B cell (primary cell): ENCODE results near the gene ARMH3. TPM values are rescaled to one million over a fixed set of nuclear protein-coding genes. Genes with fewer than 3 reads are reported as not detected.
A peak's percentile ranks its signal among the peaks of the same experiment; 100 is the strongest.

Experiments used
- ATAC-seq: fragments of 200-7000 bp; cut with Tn5 transposase; one replicate; pipeline ENCODE4 v1.10.0; 2021; ENCODE audit warnings: low read depth, mild to moderate bottlenecking, moderate number of reproducible peaks, moderate library complexity
- CTCF ChIA-PET: fragments of 350-600 bp; sonication (Branson Sonifier 250); formaldehyde crosslinking; loops from one replicate; lab custom pipeline; 2021; ENCODE audit warnings: antibody characterized with exemption, inconsistent platforms; lab: Charles Lee
- POLR2A ChIA-PET: fragments of 350-600 bp; sonication (Branson Sonifier 250); formaldehyde crosslinking; loops from one replicate; lab custom pipeline; 2021; ENCODE audit warnings: antibody characterized with exemption; lab: Charles Lee
- DNase-seq: peaks from one replicate; pipeline ENCODE4 v3.0.0; 2013
- H2AFZ ChIP-seq: 2 replicates; pipeline ENCODE4 v1.6.1; 2012; ENCODE audit warnings: mild to moderate bottlenecking, low read depth, low read length; ENCODE audit not compliant: insufficient read depth, poor library complexity, severe bottlenecking
- H3K27ac ChIP-seq, 2 donors: 1 replicate in 1 of 2; 2 replicates in 1 of 2; pipeline ENCODE4 v1.5.1; 2012 to 2013; ENCODE audit warnings: low read length in 2 of 2, mild to moderate bottlenecking in 2 of 2, moderate library complexity in 1 of 2
- H3K27me3 ChIP-seq, 4 experiments: fragments of 200-600 bp in 1 of 4; sonication (generic) in 1 of 4; replicated peaks in 1 of 4; 1 replicate in 2 of 4; 2 replicates in 2 of 4; pipeline versions ENCODE4 v1.6.1 to v1.7.0; 2013 to 2016; ENCODE audit warnings: low read length in 3 of 4, mild to moderate bottlenecking in 2 of 4, mixed read lengths in 1 of 4, moderate library complexity in 1 of 4; ENCODE audit not compliant: insufficient read depth in 4 of 4, control insufficient read depth in 3 of 4; ENCODE audit errors: control extremely low read depth in 1 of 4
- H3K36me3 ChIP-seq, 2 experiments: replicated peaks in 1 of 2; 1 replicate in 1 of 2; 2 replicates in 1 of 2; pipeline versions ENCODE4 v1.6.1 to v1.7.1; 2013; ENCODE audit warnings: low read length in 1 of 2; ENCODE audit not compliant: insufficient read depth in 2 of 2, control insufficient read depth in 1 of 2; ENCODE audit errors: control extremely low read depth in 1 of 2, extremely low read depth in 1 of 2
- H3K4me1 ChIP-seq, 2 donors: fragments of 200-600 bp in 1 of 2; sonication (generic) in 1 of 2; 1 replicate in 1 of 2; 2 replicates in 1 of 2; pipeline versions ENCODE4 v1.5.1 to v1.6.1; 2013 to 2017; ENCODE audit warnings: low read length in 2 of 2; ENCODE audit not compliant: control insufficient read depth in 2 of 2, insufficient read depth in 2 of 2
- H3K4me2 ChIP-seq: replicated peaks from 2 replicates; pipeline ENCODE3; 2012; ENCODE audit warnings: mild to moderate bottlenecking, low read depth, low read length; ENCODE audit not compliant: poor library complexity, severe bottlenecking
- H3K4me3 ChIP-seq, 5 experiments: fragments of 200-600 bp in 1 of 5; sonication (generic) in 1 of 5; 1 replicate in 3 of 5; 2 replicates in 2 of 5; pipeline versions ENCODE4 v1.5.1 to v1.7.0; 2011 to 2016; ENCODE audit warnings: low read length in 4 of 5, mild to moderate bottlenecking in 4 of 5, low read depth in 2 of 5, control low read depth in 1 of 5, moderate library complexity in 1 of 5; ENCODE audit not compliant: insufficient read depth in 1 of 5; ENCODE audit errors: control extremely low read depth in 1 of 5, extremely low read depth in 1 of 5
- H3K79me2 ChIP-seq: fragments of 200-600 bp; sonication (generic); one replicate; pipeline ENCODE4 v1.6.0; 2016; ENCODE audit warnings: low read length; ENCODE audit not compliant: control insufficient read depth, insufficient read depth
- H3K9ac ChIP-seq: fragments of 200-600 bp; sonication (generic); 2 replicates; pipeline ENCODE4 v1.6.1; 2017; ENCODE audit warnings: mild to moderate bottlenecking, low read length, moderate library complexity
- H3K9me3 ChIP-seq, 3 donors: one replicate each; pipeline versions ENCODE4 v1.6.1 to v1.7.1; 2013; ENCODE audit warnings: low read length in 2 of 3; ENCODE audit not compliant: control insufficient read depth in 2 of 3, insufficient read depth in 1 of 3; ENCODE audit errors: control extremely low read depth in 1 of 3
- H4K20me1 ChIP-seq: 2 replicates; pipeline ENCODE4 v1.6.0; 2012; ENCODE audit warnings: mild to moderate bottlenecking, low read length; ENCODE audit not compliant: insufficient read depth, control insufficient read depth, poor library complexity, severe bottlenecking
- H3K27ac Mint-ChIP-seq: one replicate; pipeline ENCODE4 v1.8.0; 2021; ENCODE audit warnings: mixed read lengths
- H3K27me3 Mint-ChIP-seq: one replicate; pipeline ENCODE4 v1.8.0; 2021; ENCODE audit warnings: mixed read lengths
- H3K4me1 Mint-ChIP-seq: one replicate; pipeline ENCODE4 v1.8.0; 2021; ENCODE audit warnings: mixed read lengths
- H3K4me3 Mint-ChIP-seq: one replicate; pipeline ENCODE4 v1.8.0; 2021; ENCODE audit warnings: mixed read lengths
- H3K9me3 Mint-ChIP-seq: one replicate; pipeline ENCODE4 v1.8.0; 2022; ENCODE audit warnings: mixed read lengths; ENCODE audit not compliant: insufficient read depth
- CTCF ChIP-seq: fragments of 200-600 bp; IDR thresholded peaks from one replicate; pipeline ENCODE4 v1.8.0; 2022; ENCODE audit warnings: antibody characterized with exemption, mild to moderate bottlenecking
- EZH2 ChIP-seq: IDR thresholded peaks from 2 replicates; pipeline ENCODE4 v1.6.1; 2012; ENCODE audit warnings: borderline replicate concordance, low read depth, mild to moderate bottlenecking, moderate library complexity, low read length; ENCODE audit not compliant: insufficient read depth, poor library complexity, severe bottlenecking
- intact Hi-C: fragments of 100-400 bp; cut with micrococcal nuclease; formaldehyde crosslinking; loops from one replicate; pipeline ENCODE4 v1.10.0; 2022
- polyA plus RNA-seq: library from polyadenylated mRNA; depleted of rRNA; stranded (reverse); fragments of >200 nt; gene quantifications from 2 replicates; pipeline ENCODE4 v1.2.3, GENCODE V29; 2012
- total RNA-seq, 2 donors: library from RNA; stranded (reverse); fragments of 120-200 nt in 1 of 2; gene quantifications; 1 replicate in 1 of 2; 2 replicates in 1 of 2; pipeline versions ENCODE4 v1.2.3 to v1.2.4, GENCODE V29; 2013 to 2022

Gene ARMH3
- total and polyA plus RNA-seq, 2 donors (not counting 1 experiment from before 2014, with no cell fraction given): 33.4 to 40.7 TPM

GRCh38 chr10:101923256-101923655 lies 132.7 kb downstream of the ARMH3 start:
- CTCF ChIA-PET: interaction anchor here (1.6 to 2.8 kb wide), 2 partner anchors 21 to 87 kb away, joined by 3 to 10 read pairs; no protein-coding TSS in a partner anchor
- peak overlapping the region; percentile 46 for H3K4me3 Mint-ChIP-seq
- H3K79me2 ChIP-seq: peaks cover 13% of the 10 kb centered on the region

More at GRCh38 chr10:101923256-101923655, 132.7 kb downstream of the ARMH3 start:
- DNase-seq (no peak), ATAC-seq (no peak)
- H3K4me3 ChIP-seq: no peak overlapping the region
- no peak overlapping the region for H2AFZ ChIP-seq
- H3K36me3 ChIP-seq: peaks cover 3 to 12% of the 10 kb centered on the region in 2 experiments
- TF ChIP-seq EZH2 (no peak), CTCF (no peak)
- H3K9me3 Mint-ChIP-seq: no peaks in the 10 kb centered on the region
- intact Hi-C loops: no loop called here
- H3K4me1 ChIP-seq: peaks cover 7 to 11% of the 10 kb centered on the region in 2 donors
- H3K9ac ChIP-seq: no peak overlapping the region
- H3K27me3 Mint-ChIP-seq: no peaks in the 10 kb centered on the region
- peaks cover 35% of the 10 kb centered on the region for H3K4me1 Mint-ChIP-seq
- POLR2A ChIA-PET: interaction anchor here (0.6 kb wide), 2 partner anchors 47 to 84 kb away, joined by 3 read pairs; no protein-coding TSS in a partner anchor
- peak overlapping the region; percentile 64 for H3K27ac Mint-ChIP-seq
- H3K4me2 ChIP-seq: peak overlapping the region; percentile 36
- H3K27me3 ChIP-seq: no peaks in the 10 kb centered on the region
- no peaks in the 10 kb centered on the region for H4K20me1 ChIP-seq
- H3K9me3 ChIP-seq: no peaks in the 10 kb centered on the region
- H3K27ac ChIP-seq: peak overlapping the region in 1 of 2 donors; percentile 29
